Effector memory CD8-positive, alpha-beta T cell (primary cell): ENCODE measurements around the gene NOTCH4.
"Not testable (repeated sequence)": the region's sequence is repeated elsewhere in the genome, so short reads cannot be mapped to it uniquely, and the experiment has no call there.

ENCODE experiments used
- ATAC-seq: fragments of 150-1000 bp; cut with Tn5 transposase; replicated peaks from 2 replicates; pipeline ENCODE4 v1.10.0; 2021; ENCODE audit warnings: mild to moderate bottlenecking, moderate library complexity
- DNase-seq, 3 experiments: peaks; one replicate each; pipeline ENCODE4 v3.0.0; 2021
- H3K27ac Mint-ChIP-seq, 2 donors: one replicate each; pipeline ENCODE4 v1.8.0; 2022; ENCODE audit warnings: mild to moderate bottlenecking in 2 of 2, mixed read lengths in 2 of 2, moderate library complexity in 2 of 2
- H3K27me3 Mint-ChIP-seq, 2 donors: one replicate each; pipeline ENCODE4 v1.8.0; 2022; ENCODE audit warnings: mixed read lengths in 2 of 2
- H3K36me3 Mint-ChIP-seq: one replicate; pipeline ENCODE4 v1.8.0; 2022; ENCODE audit warnings: mild to moderate bottlenecking, moderate library complexity, mixed read lengths; ENCODE audit not compliant: insufficient read depth
- H3K4me1 Mint-ChIP-seq, 2 donors: one replicate each; pipeline ENCODE4 v1.8.0; 2022; ENCODE audit warnings: low read depth in 2 of 2, mixed read lengths in 2 of 2
- H3K4me3 Mint-ChIP-seq, 2 donors: one replicate each; pipeline ENCODE4 v1.8.0; 2022; ENCODE audit warnings: mild to moderate bottlenecking in 2 of 2, mixed read lengths in 2 of 2, moderate library complexity in 2 of 2
- H3K9me3 Mint-ChIP-seq, 2 donors: one replicate each; pipeline ENCODE4 v1.8.0; 2022; ENCODE audit warnings: mixed read lengths in 2 of 2

NOTCH4 gene

DNA sequence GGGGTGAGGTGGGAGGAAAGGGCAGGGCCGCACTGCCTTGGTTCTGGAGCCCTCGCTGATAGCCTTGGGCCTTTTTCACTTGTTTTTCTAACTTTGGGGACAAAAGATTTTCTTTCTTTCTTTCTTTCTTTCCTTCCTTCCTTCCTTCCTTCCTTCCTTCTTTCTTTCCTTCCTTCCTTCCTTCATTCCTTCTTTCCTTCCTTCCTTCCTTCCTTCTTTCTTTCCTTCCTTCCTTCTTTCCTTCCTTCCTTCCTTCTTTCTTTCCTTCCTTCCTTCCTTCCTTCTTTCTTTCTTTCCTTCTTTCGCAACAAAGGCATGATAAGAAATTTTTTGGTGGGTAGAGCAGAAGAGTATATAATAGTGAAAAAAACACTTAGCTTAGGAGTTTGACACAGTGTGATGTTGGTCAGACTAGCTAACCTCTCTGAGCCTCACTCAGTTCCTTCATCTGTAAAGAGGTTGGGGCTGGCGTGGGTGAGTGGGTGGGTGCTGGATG is 18.5 kb upstream of the NOTCH4 start:
- not testable (repeated sequence) for DNase-seq, ATAC-seq, H3K27me3 Mint-ChIP-seq, H3K27ac Mint-ChIP-seq, H3K4me1 Mint-ChIP-seq, H3K4me3 Mint-ChIP-seq, H3K36me3 Mint-ChIP-seq, H3K9me3 Mint-ChIP-seq

DNA sequence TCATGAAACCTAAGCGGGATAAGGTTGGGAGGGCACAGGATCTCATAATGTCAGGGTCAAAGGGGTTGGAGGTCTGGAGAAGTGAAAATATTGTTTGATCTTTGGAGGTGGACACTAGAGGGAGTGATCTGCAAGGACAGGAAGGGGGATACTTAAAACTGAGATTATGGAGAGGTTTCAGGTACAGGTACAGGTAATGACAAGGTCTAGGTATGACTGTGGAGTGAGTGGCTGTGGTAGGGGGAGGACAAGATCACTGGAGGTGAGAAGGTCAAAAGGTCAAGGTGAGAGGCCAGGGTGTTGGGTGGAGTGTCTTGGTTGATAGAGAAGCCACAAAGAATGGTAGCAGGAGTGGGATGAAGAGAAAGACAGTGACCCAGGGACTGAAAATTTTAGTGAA is 16.8 kb upstream of the NOTCH4 start:
- Mint-ChIP-seq H3K9me3 (no peaks in the 10 kb centered on the region), H3K4me3 (no peak overlapping the region), H3K4me1 (peaks cover 9% of the 10 kb centered on the region in 2 donors), H3K27ac (no peak overlapping the region), H3K27me3 (peaks cover 0 to 1% of the 10 kb centered on the region in 2 donors), H3K36me3 (no peaks in the 10 kb centered on the region)
- no peak for ATAC-seq
- no peak for DNase-seq

DNA sequence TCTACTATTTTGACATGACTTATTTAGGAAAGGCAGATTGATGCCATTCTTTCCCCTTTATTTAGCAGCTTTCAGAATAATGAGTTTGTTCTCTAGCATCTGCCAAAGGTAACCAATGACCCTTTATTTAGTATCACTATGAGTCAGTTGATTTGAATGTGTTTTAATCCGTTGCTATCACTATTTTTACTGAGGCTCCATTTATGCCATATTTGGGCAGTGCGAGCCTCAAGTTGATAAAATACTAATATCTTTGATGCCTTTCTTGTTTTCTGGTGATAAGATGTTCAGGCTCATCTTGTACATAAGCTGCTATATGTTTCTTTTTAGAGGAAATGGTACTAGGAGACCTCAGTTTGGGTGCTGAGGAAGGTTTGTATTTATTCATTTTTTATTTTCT is 15.6 kb upstream of the NOTCH4 start:
- DNase-seq, result no peak
- no peak for ATAC-seq
- no peaks in the 10 kb centered on the region for H3K9me3 Mint-ChIP-seq
- no peak overlapping the region for H3K4me3 Mint-ChIP-seq
- H3K4me1 Mint-ChIP-seq, result peaks cover 0 to 4% of the 10 kb centered on the region in 2 donors
- H3K27ac Mint-ChIP-seq, result no peak overlapping the region
- H3K36me3 Mint-ChIP-seq, result no peaks in the 10 kb centered on the region
- peaks cover 0 to 12% of the 10 kb centered on the region in 2 donors for H3K27me3 Mint-ChIP-seq

DNA sequence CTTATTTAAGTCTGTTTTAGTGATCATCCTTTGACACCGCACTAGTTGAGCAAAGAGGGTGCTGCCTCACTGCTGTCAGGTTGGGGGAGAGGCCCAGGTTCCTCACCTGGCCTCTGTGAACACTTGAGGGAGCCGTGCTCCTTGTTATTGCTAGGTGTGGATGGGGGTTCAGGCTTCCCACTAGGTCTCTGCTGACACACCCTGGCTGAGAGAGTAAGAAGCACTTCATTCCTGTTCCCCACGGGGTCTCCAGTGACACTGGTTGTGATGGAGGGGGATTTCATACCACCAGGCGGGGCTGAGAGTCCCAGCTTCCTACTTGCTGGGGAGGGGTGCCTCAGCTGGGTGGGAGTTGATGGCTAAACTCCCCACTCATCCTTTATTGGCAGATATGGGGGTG is 11.1 kb upstream of the NOTCH4 start:
- Mint-ChIP-seq H3K27me3 (peaks cover 0 to 12% of the 10 kb centered on the region in 2 donors), H3K36me3 (no peaks in the 10 kb centered on the region), H3K9me3 (no peaks in the 10 kb centered on the region), H3K4me1 (peaks cover 0 to 4% of the 10 kb centered on the region in 2 donors), H3K4me3 (no peak overlapping the region), H3K27ac (no peak overlapping the region)
- DNase-seq (no peak), ATAC-seq (no peak)

DNA sequence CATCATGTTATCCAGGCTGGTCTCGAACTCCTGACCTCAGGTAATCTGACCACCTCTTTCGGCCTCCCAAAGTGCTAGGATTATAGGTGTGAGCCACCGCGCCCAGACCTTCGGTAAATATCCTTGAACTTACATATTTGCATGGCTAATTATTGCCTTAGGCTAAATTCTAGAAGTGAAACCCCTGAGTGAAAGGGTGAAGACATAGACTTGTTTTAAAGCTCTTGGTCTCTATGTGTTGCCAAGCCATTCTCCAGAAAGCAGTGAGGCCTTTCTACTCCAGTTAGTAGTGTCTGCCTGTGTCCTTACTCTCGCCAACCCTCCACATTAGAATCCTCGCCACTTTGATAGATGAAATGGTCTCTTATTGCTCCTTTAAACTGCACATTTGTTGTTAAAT is 2.6 kb upstream of the NOTCH4 start:
- no peaks in the 10 kb centered on the region for H3K9me3 Mint-ChIP-seq
- ATAC-seq, result no peak
- DNase-seq, result no peak
- H3K27ac Mint-ChIP-seq, result no peak overlapping the region
- no peaks in the 10 kb centered on the region for H3K36me3 Mint-ChIP-seq
- no peaks in the 10 kb centered on the region for H3K4me1 Mint-ChIP-seq
- H3K4me3 Mint-ChIP-seq, result no peak overlapping the region
- peaks cover 0 to 18% of the 10 kb centered on the region in 2 donors for H3K27me3 Mint-ChIP-seq

DNA sequence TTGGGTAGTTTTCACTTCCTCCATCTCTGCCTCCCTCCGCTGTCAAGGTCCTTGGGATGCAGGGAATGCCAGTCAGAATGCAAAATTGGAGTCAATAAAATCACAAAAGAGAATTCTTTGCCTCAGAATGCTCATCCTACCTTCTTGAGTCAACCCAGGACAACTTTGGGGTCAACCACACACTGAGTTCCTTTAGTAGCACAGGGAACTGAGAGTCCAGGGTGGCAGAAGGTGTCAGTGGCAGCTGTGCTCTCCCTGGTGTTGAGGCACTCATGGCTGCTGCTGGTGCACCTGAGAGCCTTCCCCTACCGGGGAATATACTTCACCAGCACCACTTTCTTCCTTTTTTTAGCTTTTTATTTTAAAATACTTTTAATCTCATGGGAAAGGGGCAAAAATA is 829 bp upstream of the NOTCH4 start:
- Mint-ChIP-seq H3K9me3 (no peaks in the 10 kb centered on the region), H3K4me1 (no peaks in the 10 kb centered on the region), H3K27me3 (peaks cover 0 to 26% of the 10 kb centered on the region in 2 donors), H3K36me3 (no peaks in the 10 kb centered on the region), H3K4me3 (no peak overlapping the region), H3K27ac (peak overlapping the region in 1 of 2 donors; percentile 22)
- no peak for DNase-seq
- ATAC-seq, result no peak

GRCh38 chr6:32222333-32223230 is 1.3 kb downstream of the NOTCH4 start:
- Mint-ChIP-seq H3K36me3 (no peaks in the 10 kb centered on the region), H3K9me3 (no peaks in the 10 kb centered on the region), H3K4me1 (no peaks in the 10 kb centered on the region), H3K27me3 (peaks cover 0 to 34% of the 10 kb centered on the region in 2 donors), H3K27ac (no peak overlapping the region), H3K4me3 (no peak overlapping the region)
- DNase-seq, result no peak
- no peak for ATAC-seq

DNA sequence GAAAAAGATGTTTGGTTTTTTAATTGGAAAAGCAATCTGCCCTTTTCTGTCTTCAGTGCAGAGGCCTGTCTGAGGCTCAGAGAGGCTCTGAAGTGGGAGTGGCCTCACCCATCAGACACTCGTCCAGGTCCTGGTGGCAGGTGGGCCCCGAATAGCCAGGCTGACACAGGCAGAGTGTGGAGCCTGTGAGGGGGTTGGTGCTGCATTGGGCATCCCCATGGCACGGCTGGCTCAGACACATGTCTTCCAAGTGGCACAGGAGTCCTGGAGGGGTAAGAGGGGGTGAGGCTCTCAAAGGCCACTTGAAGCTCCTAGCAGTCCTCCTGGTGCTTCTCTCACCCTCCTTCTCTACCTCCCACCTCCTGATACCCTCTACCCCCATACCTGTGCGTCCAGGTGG is 3.8 kb downstream of the NOTCH4 start:
- ATAC-seq, result no peak
- DNase-seq, result no peak
- H3K36me3 Mint-ChIP-seq, result no peaks in the 10 kb centered on the region
- H3K27ac Mint-ChIP-seq, result no peak overlapping the region
- H3K4me1 Mint-ChIP-seq, result peaks cover 0 to 3% of the 10 kb centered on the region in 2 donors
- H3K9me3 Mint-ChIP-seq, result no peaks in the 10 kb centered on the region
- H3K27me3 Mint-ChIP-seq, result peaks cover 0 to 34% of the 10 kb centered on the region in 2 donors
- H3K4me3 Mint-ChIP-seq, result no peak overlapping the region

- ATAC-seq, result no peak
- no peak overlapping the region for H3K4me3 Mint-ChIP-seq
- H3K9me3 Mint-ChIP-seq, result no peaks in the 10 kb centered on the region
- peaks cover 0 to 5% of the 10 kb centered on the region in 2 donors for H3K4me1 Mint-ChIP-seq
- no peaks in the 10 kb centered on the region for H3K36me3 Mint-ChIP-seq
- no peak for DNase-seq
- H3K27ac Mint-ChIP-seq, result no peak overlapping the region
- H3K27me3 Mint-ChIP-seq, result peaks cover 0 to 31% of the 10 kb centered on the region in 2 donors
Measured at GRCh38 chr6:32218167-32218566, 5.7 kb downstream of the NOTCH4 start.

- Mint-ChIP-seq H3K9me3 (no peaks in the 10 kb centered on the region), H3K4me1 (peaks cover 0 to 8% of the 10 kb centered on the region in 2 donors), H3K4me3 (no peak overlapping the region), H3K27me3 (peaks cover 0 to 21% of the 10 kb centered on the region in 2 donors), H3K27ac (no peak overlapping the region), H3K36me3 (no peaks in the 10 kb centered on the region)
- DNase-seq (no peak), ATAC-seq (no peak)
Measured at GRCh38 chr6:32216998-32217397, 6.9 kb downstream of the NOTCH4 start.

GRCh38 chr6:32216285-32216684 is 7.6 kb downstream of the NOTCH4 start:
- ATAC-seq (no peak), DNase-seq (no peak)
- Mint-ChIP-seq H3K27ac (no peak overlapping the region), H3K36me3 (no peaks in the 10 kb centered on the region), H3K4me1 (peaks cover 0 to 11% of the 10 kb centered on the region in 2 donors), H3K27me3 (peaks cover 0 to 14% of the 10 kb centered on the region in 2 donors), H3K9me3 (no peaks in the 10 kb centered on the region), H3K4me3 (no peak overlapping the region)

GRCh38 chr6:32215617-32216016 is 8.2 kb downstream of the NOTCH4 start:
- ATAC-seq (no peak), DNase-seq (no peak)
- Mint-ChIP-seq H3K4me3 (no peak overlapping the region), H3K9me3 (no peaks in the 10 kb centered on the region), H3K36me3 (no peaks in the 10 kb centered on the region), H3K4me1 (peaks cover 0 to 11% of the 10 kb centered on the region in 2 donors), H3K27ac (no peak overlapping the region), H3K27me3 (peaks cover 0 to 13% of the 10 kb centered on the region in 2 donors)

DNA sequence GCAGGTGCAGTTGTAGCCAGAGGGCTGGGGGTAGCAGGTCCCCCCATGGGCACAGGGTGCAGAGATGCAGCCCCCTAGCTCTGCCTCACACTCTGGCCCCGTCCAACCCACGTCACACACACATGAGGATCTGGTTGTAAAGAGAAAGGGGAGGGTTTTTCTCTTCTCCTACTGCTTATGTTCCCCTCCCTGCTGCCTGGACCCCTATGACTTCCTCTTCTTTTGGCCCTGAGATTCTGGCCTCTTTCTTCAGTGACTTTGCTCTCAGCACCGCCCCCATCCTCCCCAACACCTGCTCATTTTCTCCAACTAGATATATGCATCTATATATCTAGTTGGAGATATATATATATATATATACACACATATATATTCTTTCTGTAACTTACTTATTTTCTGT is 9.7 kb downstream of the NOTCH4 start:
- H3K36me3 Mint-ChIP-seq, result no peaks in the 10 kb centered on the region
- H3K27me3 Mint-ChIP-seq, result peaks cover 0 to 2% of the 10 kb centered on the region in 2 donors
- H3K4me1 Mint-ChIP-seq, result peaks cover 0 to 11% of the 10 kb centered on the region in 2 donors
- DNase-seq, result no peak
- no peaks in the 10 kb centered on the region for H3K9me3 Mint-ChIP-seq
- ATAC-seq, result no peak
- no peak overlapping the region for H3K4me3 Mint-ChIP-seq
- H3K27ac Mint-ChIP-seq, result peak overlapping the region in 1 of 2 donors; percentile 62

- no peak overlapping the region for H3K4me3 Mint-ChIP-seq
- DNase-seq (no peak), ATAC-seq (no peak)
- H3K4me1 Mint-ChIP-seq, result peaks cover 0 to 11% of the 10 kb centered on the region in 2 donors
- H3K36me3 Mint-ChIP-seq, result no peaks in the 10 kb centered on the region
- H3K27ac Mint-ChIP-seq, result peak overlapping the region in 1 of 2 donors; percentile 62
- no peaks in the 10 kb centered on the region for H3K27me3 Mint-ChIP-seq
- no peaks in the 10 kb centered on the region for H3K9me3 Mint-ChIP-seq
Measured at GRCh38 chr6:32213649-32214048, 10.2 kb downstream of the NOTCH4 start.
